Measurements from ENCODE around the gene LRTM2. TPM values are rescaled to one million over a fixed set of nuclear protein-coding genes. Genes with fewer than 3 reads are reported as not detected.

LRTM2 gene
- total RNA-seq, 1 donor from 2014 or later, result not detected

DNA sequence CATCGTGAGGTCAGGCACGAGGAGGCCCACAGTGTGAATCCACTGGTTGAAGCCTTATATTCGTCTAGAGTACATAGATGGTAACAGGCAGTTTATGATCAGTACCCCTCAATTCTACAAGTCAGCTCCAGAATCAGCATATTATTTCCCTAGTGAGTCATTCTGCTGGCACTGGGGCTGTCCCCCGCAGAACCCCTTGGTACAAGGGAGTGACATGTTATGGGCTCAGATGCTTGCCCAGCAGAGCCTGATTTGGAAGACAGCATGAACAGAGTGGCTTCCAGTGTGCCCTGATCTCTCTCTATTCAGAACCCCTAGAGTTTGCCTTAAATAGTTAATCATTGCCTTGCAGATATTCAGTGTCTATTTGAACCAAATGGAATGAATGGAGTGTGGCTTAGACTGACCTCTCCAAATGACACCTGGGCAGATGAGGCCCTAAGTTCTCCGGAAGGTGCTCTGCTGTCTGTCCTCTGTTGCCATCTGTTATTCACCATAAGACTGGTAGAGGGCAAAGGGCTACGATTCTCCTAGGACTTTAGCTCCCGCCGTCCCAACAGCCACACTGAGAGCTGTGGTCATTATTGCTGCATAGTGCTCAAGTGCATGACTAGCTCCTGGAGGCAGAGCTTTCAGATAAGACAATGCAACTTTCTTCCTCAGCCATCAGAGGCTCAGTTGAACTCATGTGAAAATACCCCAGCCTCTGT, 57.0 kb downstream of the LRTM2 start:
- intact Hi-C loops (cut with DNase I), result no loop called here
- no peak for ATAC-seq
- no peak overlapping the region for H3K27ac ChIP-seq
- peaks cover 10% of the 10 kb centered on the region for H3K27me3 ChIP-seq
- H3K36me3 ChIP-seq, result no peaks in the 10 kb centered on the region
- H3K4me3 ChIP-seq, result no peak overlapping the region
- no peaks in the 10 kb centered on the region for H3K4me1 ChIP-seq
- TF ChIP-seq, protein P1, sequence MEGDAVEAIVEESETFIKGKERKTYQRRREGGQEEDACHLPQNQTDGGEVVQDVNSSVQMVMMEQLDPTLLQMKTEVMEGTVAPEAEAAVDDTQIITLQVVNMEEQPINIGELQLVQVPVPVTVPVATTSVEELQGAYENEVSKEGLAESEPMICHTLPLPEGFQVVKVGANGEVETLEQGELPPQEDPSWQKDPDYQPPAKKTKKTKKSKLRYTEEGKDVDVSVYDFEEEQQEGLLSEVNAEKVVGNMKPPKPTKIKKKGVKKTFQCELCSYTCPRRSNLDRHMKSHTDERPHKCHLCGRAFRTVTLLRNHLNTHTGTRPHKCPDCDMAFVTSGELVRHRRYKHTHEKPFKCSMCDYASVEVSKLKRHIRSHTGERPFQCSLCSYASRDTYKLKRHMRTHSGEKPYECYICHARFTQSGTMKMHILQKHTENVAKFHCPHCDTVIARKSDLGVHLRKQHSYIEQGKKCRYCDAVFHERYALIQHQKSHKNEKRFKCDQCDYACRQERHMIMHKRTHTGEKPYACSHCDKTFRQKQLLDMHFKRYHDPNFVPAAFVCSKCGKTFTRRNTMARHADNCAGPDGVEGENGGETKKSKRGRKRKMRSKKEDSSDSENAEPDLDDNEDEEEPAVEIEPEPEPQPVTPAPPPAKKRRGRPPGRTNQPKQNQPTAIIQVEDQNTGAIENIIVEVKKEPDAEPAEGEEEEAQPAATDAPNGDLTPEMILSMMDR (IDR thresholded peaks at IDR 0.05), result no peak
- DNase-seq, result no peak
- no peaks in the 10 kb centered on the region for H3K9me3 ChIP-seq

DNA sequence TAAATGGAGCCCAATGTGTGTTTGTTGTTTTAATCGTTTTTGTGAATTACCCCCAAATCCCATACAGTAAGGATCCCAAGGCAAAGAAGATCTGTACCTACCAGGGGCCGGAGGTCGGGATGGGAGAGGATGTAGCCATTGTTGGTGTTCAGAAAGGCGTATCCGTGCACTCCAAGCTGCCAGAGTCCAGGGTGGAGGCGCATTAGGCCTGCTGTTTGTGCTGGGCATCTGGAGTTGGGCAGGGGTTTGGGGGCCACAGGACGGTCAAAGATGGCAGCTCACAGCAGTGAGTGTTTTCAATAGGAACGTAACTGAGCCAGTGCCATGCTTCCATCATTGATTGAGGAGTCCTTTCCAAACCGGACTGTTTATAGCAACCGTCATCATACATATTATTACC, 57.8 kb downstream of the LRTM2 start:
- no peak for ATAC-seq
- DNase-seq, result no peak

DNA sequence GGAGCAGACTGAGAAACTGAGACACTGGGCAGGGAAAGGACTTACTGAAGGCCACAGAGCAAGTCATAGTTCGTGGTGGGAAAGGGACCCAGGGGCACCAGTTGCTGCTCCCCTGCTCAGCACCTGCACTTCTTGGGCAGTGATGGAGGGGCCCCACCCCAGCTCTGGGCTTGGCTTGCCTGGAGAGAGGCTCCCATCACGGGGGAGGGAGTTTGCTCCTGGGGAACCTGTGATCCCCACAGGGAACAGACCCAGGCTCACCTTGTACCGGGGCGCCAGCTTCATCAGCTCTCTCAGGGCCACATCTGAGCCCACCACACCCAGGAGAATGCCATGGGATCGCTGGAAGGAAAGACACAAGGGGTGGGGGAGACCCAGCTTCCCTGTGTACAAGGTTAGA, 58.3 kb downstream of the LRTM2 start:
- Histone ChIP-seq H3K9me3 (no peaks in the 10 kb centered on the region), H3K27ac (no peak overlapping the region), H3K36me3 (no peaks in the 10 kb centered on the region), H3K4me3 (no peak overlapping the region), H3K27me3 (peaks cover 10% of the 10 kb centered on the region), H3K4me1 (no peaks in the 10 kb centered on the region)
- ATAC-seq (no peak), DNase-seq (no peak)
- TF ChIP-seq, protein P1 (IDR thresholded peaks at IDR 0.05), result no peak
- intact Hi-C loops (cut with DNase I), result no loop called here

More for the DNA sequence above, 57.8 kb downstream of the LRTM2 start:
- no peaks in the 10 kb centered on the region for H3K36me3 ChIP-seq
- no peak overlapping the region for H3K4me3 ChIP-seq
- intact Hi-C loops (cut with DNase I), result no loop called here
- TF ChIP-seq, protein P1 (IDR thresholded peaks at IDR 0.05), result no peak
- H3K9me3 ChIP-seq, result no peaks in the 10 kb centered on the region
- peaks cover 10% of the 10 kb centered on the region for H3K27me3 ChIP-seq
- H3K4me1 ChIP-seq, result no peaks in the 10 kb centered on the region
- no peak overlapping the region for H3K27ac ChIP-seq

DNA sequence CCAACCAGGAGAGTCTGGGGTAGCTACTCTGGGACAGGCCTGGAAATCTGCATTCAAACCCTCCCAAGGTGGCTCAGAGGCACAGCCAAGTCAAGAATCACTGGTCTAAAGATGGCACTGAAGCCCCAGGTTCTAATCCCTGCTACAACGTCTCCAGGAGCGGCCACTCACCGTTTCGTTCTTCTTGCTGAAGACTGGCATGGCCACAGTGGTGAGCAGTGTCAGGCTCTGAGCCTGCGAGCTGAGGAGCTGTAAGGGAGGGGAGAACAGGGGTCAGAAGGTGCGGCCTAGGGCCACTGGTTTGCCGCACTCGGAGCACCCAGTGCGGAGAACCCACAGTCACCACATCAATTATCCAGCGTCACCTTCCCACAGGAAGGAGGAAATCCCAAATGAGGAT, 59.3 kb downstream of the LRTM2 start:
- no peak overlapping the region for H3K4me3 ChIP-seq
- no peaks in the 10 kb centered on the region for H3K36me3 ChIP-seq
- ATAC-seq (no peak), DNase-seq (no peak)
- no peak overlapping the region for H3K27ac ChIP-seq
- no peaks in the 10 kb centered on the region for H3K4me1 ChIP-seq
- peaks cover 10% of the 10 kb centered on the region for H3K27me3 ChIP-seq
- intact Hi-C loops (cut with DNase I), result no loop called here
- no peaks in the 10 kb centered on the region for H3K9me3 ChIP-seq
- TF ChIP-seq, protein P1 (IDR thresholded peaks at IDR 0.05), result no peak

DNA sequence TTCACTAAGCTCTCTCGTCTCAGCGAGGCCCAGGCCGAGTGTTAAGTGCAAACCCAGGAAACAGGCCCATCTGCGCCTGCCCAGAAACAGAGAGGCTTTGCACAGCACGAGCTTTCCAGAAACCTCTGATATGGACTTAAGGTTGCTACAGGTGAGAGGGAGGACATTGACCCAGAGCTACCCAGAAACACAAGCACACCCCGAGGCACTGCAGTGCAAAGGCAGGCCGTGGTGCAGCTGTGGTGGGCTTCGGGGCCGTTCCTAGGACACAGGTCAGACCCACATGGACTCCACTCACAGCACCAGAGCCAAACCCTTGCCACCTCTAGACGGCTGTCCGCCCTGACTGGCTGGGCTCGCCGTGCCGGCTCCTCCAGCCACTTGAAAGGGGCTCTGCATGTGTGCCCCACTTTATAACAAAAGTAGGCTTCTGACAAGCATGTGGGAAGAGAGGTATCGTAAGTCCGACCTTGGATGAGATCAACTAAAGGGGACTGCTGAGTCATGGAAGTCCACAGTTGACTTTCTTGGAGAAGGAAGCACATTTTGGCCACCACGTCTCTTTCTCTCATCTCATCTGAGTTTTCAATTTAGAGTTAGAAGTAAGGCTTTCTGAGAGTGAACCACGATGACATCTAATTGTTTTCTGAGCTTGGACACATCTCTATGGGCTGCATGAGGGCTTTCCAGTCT, 59.9 kb downstream of the LRTM2 start:
- no peaks in the 10 kb centered on the region for H3K9me3 ChIP-seq
- TF ChIP-seq, protein P1 (IDR thresholded peaks at IDR 0.05), result no peak
- H3K27ac ChIP-seq, result no peak overlapping the region
- no peaks in the 10 kb centered on the region for H3K4me1 ChIP-seq
- DNase-seq (no peak), ATAC-seq (no peak)
- no peaks in the 10 kb centered on the region for H3K36me3 ChIP-seq
- intact Hi-C loops (cut with DNase I), result no loop called here
- H3K4me3 ChIP-seq, result no peak overlapping the region
- H3K27me3 ChIP-seq, result peaks cover 5% of the 10 kb centered on the region
